HEK293 (cell line): ENCODE measurements around the gene PGBD1.

Experiments used
- CTCF ChIA-PET: fragments of 350-600 bp; formaldehyde crosslinking; extraction: SDS; loops from one replicate; lab custom pipeline; 2021; ENCODE audit warnings: antibody characterized with exemption; lab: Yijun Ruan, JAX
- POLR2A ChIA-PET: fragments of 300-600 bp; formaldehyde crosslinking; extraction: SDS; loops from one replicate; lab custom pipeline; 2020; ENCODE audit warnings: antibody characterized with exemption, inconsistent platforms; lab: Yijun Ruan, JAX
- H3K27ac ChIP-seq: fragments of 200-500 bp; sonication (Bioruptor generic); 2 replicates; pipeline ENCODE4 v1.5.1; 2014; ENCODE audit warnings: low read depth, low read length, control low read depth, inconsistent platforms; ENCODE audit errors: extremely low read depth
- H3K36me3 ChIP-seq, 2 experiments: fragments of 200-500 bp in 1 of 2; sonication (Bioruptor generic) in 1 of 2; 1 replicate in 1 of 2; 2 replicates in 1 of 2; pipeline ENCODE4 v1.5.1; 2014 to 2017; ENCODE audit warnings: inconsistent platforms in 2 of 2, low read length in 2 of 2; ENCODE audit not compliant: control insufficient read depth in 2 of 2, insufficient read depth in 1 of 2
- H3K4me1 ChIP-seq: fragments of 200-500 bp; sonication (Bioruptor generic); 2 replicates; pipeline ENCODE4 v1.5.1; 2014; ENCODE audit warnings: mild to moderate bottlenecking, low read length, inconsistent platforms; ENCODE audit not compliant: control insufficient read depth, insufficient read depth
- H3K4me3 ChIP-seq: 2 replicates; pipeline ENCODE4 v1.5.1; 2011; ENCODE audit warnings: low read depth, mild to moderate bottlenecking, control low read depth, low read length, moderate library complexity
- H3K9me3 ChIP-seq: fragments of 200-500 bp; sonication (Bioruptor generic); 2 replicates; pipeline ENCODE4 v1.5.1; 2014; ENCODE audit warnings: low read depth, low read length, inconsistent platforms; ENCODE audit not compliant: control insufficient read depth, insufficient read depth
- FEZF1 ChIP-seq: fragments of 450-650 bp; formaldehyde crosslinking; IDR thresholded peaks from 2 replicates; pipeline ENCODE4 v1.5.1; 2016; ENCODE audit warnings: missing biosample characterization, missing genetic modification characterization
- GLIS2 ChIP-seq: fragments of 450-650 bp; formaldehyde crosslinking; IDR thresholded peaks from 2 replicates; pipeline ENCODE4 v1.5.1; 2016; ENCODE audit warnings: missing biosample characterization, missing genetic modification characterization
- IKZF3 ChIP-seq: fragments of 450-650 bp; IDR thresholded peaks from 2 replicates; pipeline ENCODE4 v1.5.0; 2018; ENCODE audit warnings: missing biosample characterization, mild to moderate bottlenecking, missing genetic modification characterization, moderate library complexity
- KLF1 ChIP-seq: fragments of 450-650 bp; formaldehyde crosslinking; IDR thresholded peaks from 2 replicates; pipeline ENCODE4 v1.5.1; 2016; ENCODE audit warnings: missing biosample characterization, missing genetic modification characterization
- KLF16 ChIP-seq: fragments of 450-650 bp; formaldehyde crosslinking; IDR thresholded peaks from 2 replicates; pipeline ENCODE4 v1.5.1; 2017; ENCODE audit warnings: missing biosample characterization, missing genetic modification characterization
- KLF9 ChIP-seq: fragments of 450-650 bp; formaldehyde crosslinking; IDR thresholded peaks from 2 replicates; pipeline ENCODE4 v1.5.1; 2016; ENCODE audit warnings: missing biosample characterization, missing genetic modification characterization, low read depth
- SP7 ChIP-seq: fragments of 450-650 bp; formaldehyde crosslinking; IDR thresholded peaks from 2 replicates; pipeline ENCODE4 v1.5.1; 2016; ENCODE audit warnings: missing biosample characterization, missing genetic modification characterization
- TSHZ1 ChIP-seq: fragments of 450-650 bp; formaldehyde crosslinking; IDR thresholded peaks from 2 replicates; pipeline ENCODE4 v1.5.1; 2016; ENCODE audit warnings: missing biosample characterization, missing genetic modification characterization, borderline replicate concordance
- ZBTB17 ChIP-seq: fragments of 450-650 bp; formaldehyde crosslinking; IDR thresholded peaks from 2 replicates; pipeline ENCODE4 v1.5.1; 2016; ENCODE audit warnings: missing biosample characterization, missing genetic modification characterization
- ZBTB6 ChIP-seq: fragments of 450-650 bp; formaldehyde crosslinking; IDR thresholded peaks from 2 replicates; pipeline ENCODE4 v1.5.1; 2017; ENCODE audit warnings: missing biosample characterization, missing genetic modification characterization
- ZFHX2 ChIP-seq: fragments of 450-650 bp; formaldehyde crosslinking; conservative IDR thresholded peaks from 2 replicates; pipeline ENCODE4 v1.5.1; 2016; ENCODE audit warnings: missing biosample characterization, missing genetic modification characterization
- ZNF140 ChIP-seq: fragments of 450-650 bp; formaldehyde crosslinking; IDR thresholded peaks from 2 replicates; pipeline ENCODE4 v1.5.1; 2016; ENCODE audit warnings: missing biosample characterization, missing genetic modification characterization
- ZNF23 ChIP-seq: fragments of 450-650 bp; formaldehyde crosslinking; IDR thresholded peaks from 2 replicates; pipeline ENCODE4 v1.5.1; 2016; ENCODE audit warnings: missing biosample characterization, missing genetic modification characterization, borderline replicate concordance
- ZNF266 ChIP-seq: fragments of 450-650 bp; formaldehyde crosslinking; IDR thresholded peaks from 2 replicates; pipeline ENCODE4 v1.5.1; 2016; ENCODE audit warnings: missing biosample characterization, missing genetic modification characterization, low read depth
- ZNF341 ChIP-seq: fragments of 450-650 bp; formaldehyde crosslinking; IDR thresholded peaks from 2 replicates; pipeline ENCODE4; 2016; ENCODE audit warnings: low read depth, missing biosample characterization, missing genetic modification characterization
- ZNF394 ChIP-seq: fragments of 450-650 bp; formaldehyde crosslinking; IDR thresholded peaks from 2 replicates; pipeline ENCODE4 v1.5.1; 2016; ENCODE audit warnings: missing biosample characterization, missing genetic modification characterization, mild to moderate bottlenecking, moderate library complexity, borderline replicate concordance
- ZNF530 ChIP-seq: fragments of 450-650 bp; formaldehyde crosslinking; IDR thresholded peaks from 2 replicates; pipeline ENCODE4 v1.5.1; 2016; ENCODE audit warnings: low read depth, missing biosample characterization, missing genetic modification characterization
- ZNF544 ChIP-seq: fragments of 450-650 bp; formaldehyde crosslinking; IDR thresholded peaks from 2 replicates; pipeline ENCODE4 v1.5.0; 2017; ENCODE audit warnings: missing biosample characterization, missing genetic modification characterization
- ZNF561 ChIP-seq: fragments of 450-650 bp; IDR thresholded peaks from 2 replicates; pipeline ENCODE4 v1.5.1; 2018; ENCODE audit warnings: missing biosample characterization, missing genetic modification characterization, borderline replicate concordance
- ZNF580 ChIP-seq: fragments of 450-650 bp; formaldehyde crosslinking; IDR thresholded peaks from 2 replicates; pipeline ENCODE4 v1.5.1; 2016; ENCODE audit warnings: missing biosample characterization, missing genetic modification characterization
- ZNF600 ChIP-seq: fragments of 450-650 bp; formaldehyde crosslinking; IDR thresholded peaks from 2 replicates; pipeline ENCODE4 v1.5.1; 2016; ENCODE audit warnings: missing biosample characterization, missing genetic modification characterization
- ZNF610 ChIP-seq: fragments of 450-650 bp; formaldehyde crosslinking; IDR thresholded peaks from 2 replicates; pipeline ENCODE4 v1.5.1; 2016; ENCODE audit warnings: missing biosample characterization, missing genetic modification characterization, borderline replicate concordance
- ZNF621 ChIP-seq: fragments of 450-650 bp; formaldehyde crosslinking; IDR thresholded peaks from 2 replicates; pipeline ENCODE4 v1.5.1; 2017; ENCODE audit warnings: missing biosample characterization, missing genetic modification characterization
- ZNF626 ChIP-seq: fragments of 450-650 bp; sonication (Bioruptor Pico); formaldehyde crosslinking; IDR thresholded peaks from 2 replicates; pipeline ENCODE4 v1.5.1; 2018; ENCODE audit warnings: missing biosample characterization, missing genetic modification characterization, inconsistent platforms
- ZNF629 ChIP-seq: fragments of 450-650 bp; formaldehyde crosslinking; IDR thresholded peaks from 2 replicates; pipeline ENCODE4 v1.5.1; 2017; ENCODE audit warnings: missing biosample characterization, missing genetic modification characterization
- ZNF692 ChIP-seq: fragments of 450-650 bp; formaldehyde crosslinking; IDR thresholded peaks from 2 replicates; pipeline ENCODE4 v1.5.1; 2016; ENCODE audit warnings: missing biosample characterization, missing genetic modification characterization
- ZNF76 ChIP-seq: fragments of 450-650 bp; formaldehyde crosslinking; IDR thresholded peaks from 2 replicates; pipeline ENCODE4; 2016; ENCODE audit warnings: low read depth, missing biosample characterization, missing genetic modification characterization, borderline replicate concordance
- ZNF843 ChIP-seq: fragments of 450-650 bp; formaldehyde crosslinking; IDR thresholded peaks from 2 replicates; pipeline ENCODE4 v1.5.1; 2016; ENCODE audit warnings: missing biosample characterization, missing genetic modification characterization
- ZSCAN30 ChIP-seq: fragments of 450-650 bp; IDR thresholded peaks from 2 replicates; pipeline ENCODE4 v1.5.1; 2018; ENCODE audit warnings: missing biosample characterization, mild to moderate bottlenecking, missing genetic modification characterization, moderate library complexity
- ZSCAN4 ChIP-seq: fragments of 450-650 bp; formaldehyde crosslinking; IDR thresholded peaks from 2 replicates; pipeline ENCODE4 v1.5.1; 2017; ENCODE audit warnings: missing biosample characterization, missing genetic modification characterization

The PGBD1 gene

GRCh38 chr6:28311139-28311823 is 29.9 kb downstream of the PGBD1 start:
- Histone ChIP-seq H3K4me1 (peaks cover 6% of the 10 kb centered on the region), H3K4me3 (no peak overlapping the region), H3K9me3 (no peaks in the 10 kb centered on the region), H3K27ac (peak overlapping the region; percentile 62), H3K36me3 (no peaks in the 10 kb centered on the region)
- POLR2A ChIA-PET, result interaction anchor here (3.5 kb wide), 1 partner anchor 25 kb away, joined by 17 read pairs; the partner anchor contains the start of gene ZSCAN31
- CTCF ChIA-PET, result interaction anchor here (0.5 to 1.1 kb wide), 2 partner anchors 27 to 352 kb away, joined by 3 to 5 read pairs; no protein-coding TSS in a partner anchor
- TF ChIP-seq ZNF692 (tag by site-specific recombination) (peak; percentile 74), ZNF394 (tag by site-specific recombination) (no peak), ZBTB6 (tag by site-specific recombination) (no peak), ZNF629 (tag by site-specific recombination) (0 out of 2 replicates have a peak, but pooled peaks have one; percentile 43), ZNF530 (tag by site-specific recombination) (no peak), SP7 (0 out of 2 replicates have a peak, but pooled peaks have one; percentile 20), ZNF544 (0 out of 2 replicates have a peak, but pooled peaks have one; percentile 48), KLF16 (tag by site-specific recombination) (no peak), FEZF1 (tag by site-specific recombination) (peak; percentile 8; the same call in 1 of the 2 replicates), ZSCAN30 (tag by site-specific recombination) (no peak), ZNF626 (tag by site-specific recombination) (no peak), ZNF580 (tag by site-specific recombination) (peak; percentile 50; the same call in 1 of the 2 replicates), ZNF600 (peak; percentile 65), ZBTB17 (tag by site-specific recombination) (peak; percentile 60; the same call in 1 of the 2 replicates), ZNF843 (tag by site-specific recombination) (peak; percentile 32; the same call in 1 of the 2 replicates), ZNF23 (tag by site-specific recombination) (no peak), ZNF621 (tag by site-specific recombination) (no peak), ZNF341 (tag by site-specific recombination) (0 out of 2 replicates have a peak, but pooled peaks have one; percentile 15), ZNF140 (tag by site-specific recombination) (no peak), ZNF76 (tag by site-specific recombination) (peak; percentile 61; the same call in 1 of the 2 replicates), ZNF266 (tag by site-specific recombination) (no peak), ZSCAN4 (tag by site-specific recombination) (peak; percentile 23; the same call in 1 of the 2 replicates), ZNF610 (tag by site-specific recombination) (0 out of 2 replicates have a peak, but pooled peaks have one; percentile 48), GLIS2 (tag by site-specific recombination) (peak; percentile 30; the same call in 1 of the 2 replicates), IKZF3 (tag by site-specific recombination) (peak; percentile 70), ZNF561 (tag by site-specific recombination) (0 out of 2 replicates have a peak, but pooled peaks have one; percentile 21), KLF9 (tag by site-specific recombination) (peak; percentile 56; the same call in 1 of the 2 replicates), ZFHX2 (tag by site-specific recombination) (peak; percentile 93), KLF1 (tag by site-specific recombination) (peak; percentile 64; the same call in 1 of the 2 replicates), TSHZ1 (no peak)
